Upper lobe of left lung (tissue), 6 donors: ENCODE measurements around the gene GREB1L. TPM values are rescaled to one million over a fixed set of nuclear protein-coding genes. Genes with fewer than 3 reads are reported as not detected.

Experiments
- ATAC-seq, 2 donors: fragments of 200-7000 bp; cut with Tn5 transposase; one replicate each; pipeline ENCODE4 v1.9.1; 2022; ENCODE audit warnings: mild to moderate bottlenecking in 2 of 2, moderate library complexity in 2 of 2; ENCODE audit not compliant: low FRiP score in 2 of 2
- DNase-seq, 2 donors: peaks; one replicate each; pipeline ENCODE4 v3.0.0-alpha.2; 2019 to 2020
- H3K27ac ChIP-seq, 4 donors: fragments of 200-600 bp; sonication (generic); one replicate each; pipeline ENCODE4 v1.5.1; 2016 to 2019
- H3K27me3 ChIP-seq, 4 donors: fragments of 200-600 bp; sonication (generic); one replicate each; pipeline ENCODE4 v1.5.1; 2017 to 2019
- H3K36me3 ChIP-seq, 4 donors: fragments of 200-600 bp; sonication (generic); one replicate each; pipeline ENCODE4 v1.5.1; 2016 to 2019
- H3K4me1 ChIP-seq, 4 donors: fragments of 200-600 bp; sonication (generic); one replicate each; pipeline ENCODE4 v1.5.1; 2018 to 2019
- H3K4me3 ChIP-seq, 4 donors: fragments of 200-600 bp; sonication (generic); one replicate each; pipeline ENCODE4 v1.5.1; 2017 to 2019; ENCODE audit warnings: mild to moderate bottlenecking in 2 of 4, moderate library complexity in 1 of 4
- H3K9me3 ChIP-seq, 4 donors: fragments of 200-600 bp; sonication (generic); one replicate each; pipeline ENCODE4 v1.5.1; 2018 to 2019
- CTCF ChIP-seq, 6 experiments: fragments of 450-650 bp in 4 of 6; fragments of 200-600 bp in 2 of 6; sonication (generic) in 2 of 6; IDR thresholded peaks; one replicate each; pipeline ENCODE4 v1.5.1; 2016 to 2019; ENCODE audit warnings: antibody characterized with exemption in 6 of 6
- EP300 ChIP-seq, 4 donors: sonication (generic); formaldehyde crosslinking; IDR thresholded peaks; one replicate each; pipeline ENCODE4 v1.5.1; 2017; ENCODE audit warnings: antibody characterized with exemption in 4 of 4, control low read depth in 2 of 4
- POLR2A ChIP-seq, 4 donors: fragments of 450-650 bp; IDR thresholded peaks; one replicate each; pipeline ENCODE4 v1.5.1; 2016 to 2017; ENCODE audit warnings: antibody characterized with exemption in 4 of 4, mild to moderate bottlenecking in 2 of 4
- POLR2AphosphoS5 ChIP-seq, 2 donors: sonication (generic); formaldehyde crosslinking; IDR thresholded peaks; one replicate each; pipeline ENCODE4 v1.5.1; 2017; ENCODE audit warnings: antibody characterized with exemption in 2 of 2
- WGBS, 2 donors: methylation state at CpG; one replicate each; pipeline ENCODE4 v1.1.5; 2017 to 2018; 5-methylcytosine and 5-hydroxymethylcytosine counted together
- total RNA-seq, 6 donors: library from RNA; depleted of rRNA in 4 of 6; stranded (reverse); fragments of >200 nt in 4 of 6; gene quantifications; one replicate each; pipeline versions ENCODE4 v1.1.0 to v1.2.1, GENCODE V29; 2016 to 2021
- donor health status: DM: no; HTN: no; CAD: no; lungs with moderate emphysema.
- donor health status: DM: no; HTN: yes; CAD: no; lungs with severe emphysema.

Gene GREB1L
- total RNA-seq, 6 donors from 2014 or later = under 0.01 to 2.0 (median 0.44) TPM

DNA sequence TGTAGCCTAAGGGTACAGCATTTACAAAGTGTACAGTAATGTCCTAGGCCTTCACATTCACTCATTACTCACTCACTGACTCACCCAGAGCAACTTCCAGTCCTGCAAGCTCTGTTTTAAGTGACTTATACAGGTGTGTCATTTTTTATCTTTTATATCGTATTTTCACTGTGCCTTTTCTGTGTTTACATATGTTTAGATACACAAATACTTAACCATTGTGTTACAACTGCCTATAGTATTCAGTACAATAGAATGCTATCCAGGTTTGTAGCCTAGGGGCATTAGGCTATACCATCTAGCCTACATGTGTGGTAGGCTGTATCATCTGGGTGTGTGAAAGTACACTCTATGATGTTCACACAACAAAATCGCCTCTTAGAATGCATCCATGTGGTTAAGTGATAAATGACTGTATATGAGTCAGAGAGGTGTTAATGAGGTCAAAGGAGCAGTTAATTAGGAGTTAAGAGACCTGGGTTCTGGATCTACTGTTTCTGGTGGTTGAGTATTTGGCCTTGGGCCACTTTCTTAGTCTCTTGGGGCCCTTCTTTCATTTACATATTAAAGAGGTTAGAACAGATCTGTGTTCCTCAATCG lies 149.1 kb downstream of the GREB1L start:
- Histone ChIP-seq H3K36me3 (no peaks in the 10 kb centered on the region), H3K4me3 (no peak overlapping the region), H3K9me3 (no peaks in the 10 kb centered on the region), H3K27ac (no peak overlapping the region), H3K27me3 (no peaks in the 10 kb centered on the region), H3K4me1 (no peaks in the 10 kb centered on the region)
- no peak for ATAC-seq
- WGBS, 2 donors = 69 to 73% methylated on average over 3 of the region's 3 CpGs
- no peak for DNase-seq
- TF ChIP-seq POLR2AphosphoS5 (IDR thresholded peaks at IDR 0.05) (no peak), POLR2A (IDR thresholded peaks at IDR 0.05) (no peak), EP300 (IDR thresholded peaks at IDR 0.05) (no peak), CTCF (IDR thresholded peaks at IDR 0.05) (no peak)

GRCh38 chr18:21393986-21394385 lies 152.0 kb downstream of the GREB1L start:
- Histone ChIP-seq H3K27ac (no peak overlapping the region), H3K4me3 (no peak overlapping the region), H3K27me3 (no peaks in the 10 kb centered on the region), H3K36me3 (no peaks in the 10 kb centered on the region), H3K4me1 (no peaks in the 10 kb centered on the region), H3K9me3 (no peaks in the 10 kb centered on the region)
- WGBS, 2 donors = 75 to 81% methylated on average over 3 of the region's 3 CpGs
- TF ChIP-seq EP300 (IDR thresholded peaks at IDR 0.05) = no peak
- no peak for TF ChIP-seq POLR2AphosphoS5 (IDR thresholded peaks at IDR 0.05)
- TF ChIP-seq POLR2A (IDR thresholded peaks at IDR 0.05) = no peak
- TF ChIP-seq CTCF (IDR thresholded peaks at IDR 0.05) = no peak
- DNase-seq (no peak), ATAC-seq (no peak)

- Histone ChIP-seq H3K9me3 (no peaks in the 10 kb centered on the region), H3K27me3 (no peaks in the 10 kb centered on the region), H3K27ac (no peak overlapping the region), H3K4me3 (no peak overlapping the region), H3K4me1 (no peaks in the 10 kb centered on the region), H3K36me3 (no peaks in the 10 kb centered on the region)
- DNase-seq (no peak), ATAC-seq (no peak)
- no peak for TF ChIP-seq POLR2A (IDR thresholded peaks at IDR 0.05)
- TF ChIP-seq EP300 (IDR thresholded peaks at IDR 0.05) = no peak
- no peak for TF ChIP-seq CTCF (IDR thresholded peaks at IDR 0.05)
- no peak for TF ChIP-seq POLR2AphosphoS5 (IDR thresholded peaks at IDR 0.05)
- WGBS, 2 donors = 80% methylated on average over 2 of the region's 2 CpGs
Measured at GRCh38 chr18:21398121-21398520, 156.1 kb downstream of the GREB1L start.

GRCh38 chr18:21402272-21402671 lies 160.2 kb downstream of the GREB1L start:
- TF ChIP-seq CTCF (IDR thresholded peaks at IDR 0.05) (no peak), POLR2A (IDR thresholded peaks at IDR 0.05) (no peak), EP300 (IDR thresholded peaks at IDR 0.05) (no peak)
- no peaks in the 10 kb centered on the region for H3K4me1 ChIP-seq
- ATAC-seq (no peak), DNase-seq (no peak)
- no peaks in the 10 kb centered on the region for H3K27me3 ChIP-seq
- no peak overlapping the region for H3K4me3 ChIP-seq
- H3K27ac ChIP-seq = no peak overlapping the region
- H3K36me3 ChIP-seq = no peaks in the 10 kb centered on the region
- no peaks in the 10 kb centered on the region for H3K9me3 ChIP-seq
- 88 to 97% methylated on average over 1 of the region's 1 CpG for WGBS, 2 donors

DNA sequence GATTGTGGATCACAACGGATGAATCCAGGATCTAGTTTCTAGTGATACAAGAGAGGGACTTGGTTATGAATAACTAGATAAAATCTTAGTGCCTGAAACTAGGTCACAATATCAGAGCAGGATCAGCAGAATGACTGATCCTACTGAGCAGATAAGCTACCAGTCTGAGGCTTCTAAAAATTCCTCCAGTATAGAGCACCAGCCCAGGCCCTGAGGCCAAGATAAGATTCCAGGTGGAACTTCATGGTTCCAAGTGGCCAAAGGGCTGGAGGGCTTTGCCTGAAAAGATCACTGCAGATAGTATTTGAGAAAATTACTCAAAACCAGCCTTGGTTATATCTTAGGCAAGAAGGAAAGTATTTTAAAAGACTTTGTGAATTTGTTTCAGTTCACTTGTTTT lies 162.4 kb downstream of the GREB1L start:
- Histone ChIP-seq H3K9me3 (no peaks in the 10 kb centered on the region), H3K4me1 (no peaks in the 10 kb centered on the region), H3K36me3 (no peaks in the 10 kb centered on the region), H3K4me3 (no peak overlapping the region), H3K27me3 (no peaks in the 10 kb centered on the region), H3K27ac (no peak overlapping the region)
- DNase-seq = no peak
- no peak for TF ChIP-seq EP300 (IDR thresholded peaks at IDR 0.05)
- no peak for TF ChIP-seq CTCF (IDR thresholded peaks at IDR 0.05)
- TF ChIP-seq POLR2A (IDR thresholded peaks at IDR 0.05) = no peak
- no peak for TF ChIP-seq POLR2AphosphoS5 (IDR thresholded peaks at IDR 0.05)
- no peak for ATAC-seq
- WGBS, 2 donors = 60 to 75% methylated on average over 1 of the region's 1 CpG
